GM19240 (cell line): ENCODE measurements around the gene GNA14.
"Not testable (repeated sequence)": the region's sequence is repeated elsewhere in the genome, so short reads cannot be mapped to it uniquely, and the experiment has no call there.

Experiments used
- DNase-seq: peaks from one replicate; pipeline ENCODE4 v3.0.0; 2011; ENCODE audit warnings: low spot score; ENCODE audit not compliant: insufficient read length

The GNA14 gene

DNA sequence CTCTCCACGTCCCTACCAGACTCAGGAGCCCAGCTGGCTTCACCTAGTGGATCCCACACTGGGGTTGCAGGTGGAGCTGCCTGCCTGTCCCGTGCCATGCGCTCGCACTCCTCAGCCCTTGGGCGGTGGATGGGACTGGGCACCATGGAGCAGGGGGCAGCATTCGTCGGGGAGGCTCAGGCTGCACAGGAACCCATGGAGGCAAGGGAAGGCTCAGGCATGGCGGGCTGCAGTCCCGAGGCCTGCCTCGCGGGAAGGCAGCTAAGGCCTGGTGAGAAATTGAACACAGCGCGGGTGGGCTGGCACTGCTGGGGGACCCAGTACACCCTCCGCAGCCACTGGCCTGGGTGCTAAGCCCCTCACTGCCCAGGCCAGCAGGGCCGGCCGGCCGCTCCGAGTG is 157.8 kb downstream of the GNA14 start:
- not testable (repeated sequence) for DNase-seq

DNA sequence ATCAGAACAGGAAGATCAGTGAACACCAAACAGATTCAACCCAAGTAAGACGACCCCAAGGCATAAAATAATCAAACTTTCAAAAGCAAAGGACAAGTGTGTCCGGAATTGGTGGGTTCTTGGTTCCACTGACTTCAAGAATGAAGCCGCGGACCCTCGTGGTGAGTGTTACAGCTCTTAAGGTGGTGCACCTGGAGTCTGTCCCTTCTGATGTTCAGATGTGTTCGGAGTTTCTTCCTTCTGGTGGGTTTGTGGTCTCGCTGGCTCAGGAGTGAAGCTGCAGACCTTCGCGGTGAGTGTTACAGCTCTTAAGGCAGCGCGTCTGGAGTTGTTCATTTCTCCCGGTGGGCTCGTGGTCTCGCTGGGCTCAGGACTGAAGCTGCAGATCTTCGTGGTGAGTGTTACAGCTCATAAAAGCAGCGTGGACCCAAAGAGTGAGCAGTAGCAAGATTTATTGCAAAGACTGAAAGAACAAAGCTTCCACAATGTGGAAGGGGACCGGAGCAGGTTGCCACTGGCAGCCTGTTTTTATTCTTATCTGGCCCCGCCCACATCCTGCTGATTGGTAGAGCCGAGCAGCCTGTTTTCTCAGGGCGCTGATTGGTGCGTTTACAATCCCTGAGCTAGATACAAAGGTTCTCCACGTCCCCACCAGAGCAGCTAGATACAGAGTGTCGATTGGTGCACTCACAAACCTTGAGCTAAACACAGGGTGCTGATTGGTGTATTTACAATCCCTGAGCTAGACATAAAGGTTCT is 158.5 kb downstream of the GNA14 start:
- DNase-seq, result not testable (repeated sequence)

DNA sequence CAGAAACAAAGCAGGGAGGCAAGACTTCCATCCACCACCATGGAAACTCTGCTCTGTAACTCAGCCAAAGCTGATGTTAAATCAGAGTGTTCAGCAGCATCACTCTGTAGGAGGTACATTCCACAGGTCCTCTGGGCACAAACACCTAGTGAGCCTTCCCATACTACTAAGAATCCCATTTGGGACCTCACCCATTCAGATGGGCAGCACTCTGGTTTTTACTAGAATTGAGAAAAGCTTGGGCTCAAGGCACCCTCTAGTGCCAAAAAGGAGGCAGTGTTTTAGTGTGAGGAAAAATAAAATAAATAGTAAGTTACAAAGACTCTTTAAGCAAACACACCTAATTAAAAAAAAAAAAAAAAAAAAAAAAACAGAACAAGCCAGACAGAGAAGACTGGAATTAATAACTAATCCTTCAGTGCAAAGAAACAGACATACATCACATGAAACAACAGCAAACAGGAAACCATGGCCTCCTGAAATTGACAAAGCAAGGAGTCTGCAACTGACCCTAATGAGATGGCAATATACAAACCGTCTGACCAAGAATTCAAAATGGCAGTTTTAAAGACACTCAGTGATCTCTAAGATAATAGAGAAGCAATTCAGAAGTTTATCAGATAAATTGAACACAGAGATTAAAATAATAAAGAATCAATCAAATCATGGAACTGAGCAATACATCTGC is 159.5 kb downstream of the GNA14 start:
- DNase-seq, result no peak

DNA sequence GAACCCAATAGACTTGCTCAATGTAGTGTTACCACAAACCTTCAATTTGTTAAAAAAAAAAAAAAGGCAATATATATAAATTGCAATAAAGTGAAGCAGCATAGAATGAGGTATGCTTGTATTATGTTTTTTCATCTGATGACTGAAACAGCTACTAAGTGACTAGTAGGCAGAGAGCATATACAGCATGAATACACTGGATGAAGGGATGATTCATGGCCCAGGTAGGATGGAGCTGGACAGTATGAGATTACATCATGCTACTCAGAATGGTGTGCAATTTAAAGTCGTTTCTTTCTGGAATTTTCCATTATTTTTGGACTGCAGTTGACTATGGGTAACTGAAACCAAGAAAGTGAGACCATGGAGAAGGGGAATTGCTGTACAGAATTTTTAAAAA is 161.2 kb downstream of the GNA14 start:
- DNase-seq, result no peak

DNA sequence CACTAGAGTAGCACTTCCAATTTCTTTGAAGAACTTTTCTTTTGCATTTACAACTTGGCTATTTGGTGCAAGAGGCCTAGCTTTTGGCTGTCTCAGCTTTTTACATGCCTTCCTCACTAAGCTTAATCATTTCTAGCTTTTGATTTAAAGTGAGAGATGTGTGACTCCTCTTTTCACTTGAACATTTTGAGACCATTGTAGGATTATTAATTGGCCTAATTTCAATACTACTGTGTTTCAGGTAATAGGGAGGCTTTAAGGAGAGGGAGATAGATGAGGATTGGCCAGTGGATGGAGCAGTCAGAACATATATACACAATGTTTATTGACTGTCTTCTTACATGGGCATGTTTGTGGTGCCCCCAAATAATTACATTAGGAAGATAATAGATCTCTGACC is 161.7 kb downstream of the GNA14 start:
- no peak for DNase-seq

DNA sequence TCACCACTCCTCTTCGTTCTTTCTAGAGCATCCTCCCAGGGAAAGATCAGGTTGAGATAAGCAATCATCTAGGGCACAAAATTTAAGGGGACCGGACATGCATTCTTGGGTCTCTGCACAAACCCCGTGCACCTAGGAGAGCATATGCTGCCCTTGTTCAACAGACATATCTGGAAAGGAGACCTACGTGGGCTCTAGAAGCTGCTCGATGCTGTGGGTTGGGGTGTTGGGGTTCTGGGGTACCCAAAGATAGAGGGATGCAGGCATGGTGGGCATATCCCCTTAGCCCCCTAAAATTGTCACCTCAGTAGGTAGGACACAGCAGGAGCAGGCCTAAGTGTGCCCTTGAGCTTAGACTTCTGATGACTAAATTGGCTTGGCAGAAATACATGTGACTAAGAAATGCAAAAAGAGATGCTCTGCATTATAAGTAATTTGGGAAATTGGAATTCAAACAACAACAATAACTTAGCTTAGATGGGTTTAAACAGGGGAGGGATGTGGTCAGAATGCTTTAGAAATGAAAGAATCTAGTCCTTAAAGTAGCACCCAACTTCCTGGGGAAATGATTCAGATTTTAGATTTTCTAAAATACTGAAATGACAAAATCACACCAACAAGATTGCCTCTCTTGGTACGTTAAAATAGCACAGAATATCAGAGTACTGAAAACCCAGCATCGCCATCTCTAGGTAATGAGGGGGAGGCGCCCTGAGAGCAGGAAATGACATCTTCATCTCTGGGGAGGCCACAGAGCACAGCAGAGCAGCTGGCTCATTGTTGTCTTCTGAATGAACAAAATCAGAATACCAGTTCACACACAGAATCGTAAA is 172.3 kb downstream of the GNA14 start:
- peak; percentile 9 for DNase-seq

DNA sequence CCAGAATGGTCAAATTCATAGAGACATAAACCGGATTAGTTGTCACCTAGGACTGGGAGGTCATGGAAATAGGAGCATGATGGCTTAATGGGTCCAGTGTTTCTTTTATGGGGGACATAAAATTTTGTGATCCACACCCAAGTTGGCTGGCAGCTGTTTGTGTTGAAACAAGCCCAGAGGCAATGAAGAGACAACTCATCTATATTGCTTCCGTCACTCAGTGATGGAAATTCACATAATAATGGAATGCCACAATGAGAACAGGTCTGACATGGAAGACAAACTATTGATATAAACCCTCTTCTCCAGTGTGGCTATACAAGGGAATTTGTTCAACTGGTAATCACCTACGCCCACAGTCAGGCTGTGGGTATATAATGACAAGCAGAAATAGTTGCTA is 173.2 kb downstream of the GNA14 start:
- DNase-seq, result no peak

DNA sequence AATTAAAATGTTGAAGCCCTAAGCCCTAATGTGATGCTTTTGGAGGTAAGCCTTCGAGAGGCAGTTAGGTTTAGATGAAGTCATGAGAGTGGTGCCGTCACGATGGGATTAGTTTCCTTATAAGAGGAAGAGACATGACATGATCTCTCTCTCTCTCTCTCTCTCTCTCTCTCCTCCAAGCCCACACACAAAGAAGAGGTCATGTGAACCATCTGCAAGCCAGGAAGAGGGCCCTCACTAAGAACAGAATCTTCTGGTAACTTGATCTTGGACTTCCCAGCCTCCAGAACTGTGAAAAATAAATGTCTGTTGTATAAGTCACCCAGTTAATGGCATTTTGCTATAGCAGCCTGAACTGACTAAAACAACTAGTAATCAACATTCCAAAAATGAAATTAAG is 175.5 kb downstream of the GNA14 start:
- DNase-seq, result no peak

DNA sequence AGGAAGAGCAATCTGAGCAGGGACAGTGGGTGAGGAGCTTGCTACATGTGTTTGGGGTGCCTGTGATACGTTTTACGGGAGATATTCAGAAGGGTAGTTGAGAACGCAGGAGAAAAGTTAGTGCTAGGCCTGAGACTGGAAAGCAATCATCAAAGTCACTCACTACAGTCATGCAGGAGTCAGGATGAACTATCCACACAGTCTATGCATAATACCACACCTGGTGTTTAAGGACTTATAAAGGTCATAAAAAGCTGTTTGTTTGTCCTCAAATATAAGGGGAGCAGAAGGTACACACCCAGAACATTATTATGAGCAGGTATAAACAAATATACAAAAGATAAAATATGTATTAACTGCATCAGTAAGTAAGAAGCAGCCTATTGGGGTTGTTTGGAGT is 176.6 kb downstream of the GNA14 start:
- no peak for DNase-seq

DNA sequence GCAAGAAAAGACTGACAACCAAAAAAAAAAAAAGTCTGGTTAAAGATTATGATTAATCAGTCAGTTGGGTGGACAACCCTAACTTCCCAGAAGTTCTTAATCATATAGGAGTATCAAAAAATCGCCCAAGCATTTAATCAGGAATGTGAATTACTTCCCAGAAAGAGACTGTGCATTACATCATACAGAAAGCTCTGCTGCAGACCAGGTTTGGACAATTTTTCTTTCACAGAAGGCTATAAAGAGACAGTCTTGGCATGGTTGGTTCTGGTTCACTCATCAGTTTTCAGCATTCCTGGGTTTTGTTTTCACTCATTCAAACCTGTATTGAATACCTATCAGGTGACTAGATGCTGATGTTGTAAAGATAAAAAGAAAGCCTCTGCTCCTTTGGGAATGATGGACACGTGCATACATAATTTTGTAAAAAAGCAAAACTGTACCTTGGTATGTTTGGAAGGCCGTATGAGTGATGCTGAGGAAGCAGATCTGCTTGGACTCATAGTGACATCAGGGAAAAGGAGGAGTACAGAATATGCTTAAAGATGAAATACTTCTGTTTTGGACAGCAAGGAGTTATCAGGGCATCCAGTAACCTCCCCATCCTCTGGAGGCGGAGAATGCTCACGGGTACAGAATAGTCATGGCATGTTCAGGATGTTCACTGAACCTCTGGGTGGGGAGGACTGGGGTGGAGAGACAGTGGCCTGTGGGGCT is 178.4 kb downstream of the GNA14 start:
- no peak for DNase-seq

DNA sequence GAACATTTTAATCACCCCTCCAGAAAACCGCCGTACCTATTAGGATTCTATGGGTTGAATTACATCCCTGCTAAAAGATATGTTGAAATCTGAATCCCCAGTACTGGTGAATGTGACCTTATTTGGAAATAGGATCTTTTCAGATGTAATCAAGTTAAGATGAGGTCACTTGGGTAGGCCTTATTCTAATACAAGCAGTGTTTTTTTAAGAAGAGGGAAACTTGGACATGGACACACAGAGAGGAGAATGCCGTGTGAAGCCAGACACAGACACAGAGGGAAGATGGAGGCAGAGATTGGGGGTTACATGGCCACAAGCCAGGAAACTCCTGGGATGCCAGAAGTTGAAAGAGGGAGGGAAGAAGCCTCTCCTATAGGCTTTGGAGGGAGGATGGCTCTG is 183.5 kb downstream of the GNA14 start:
- no peak for DNase-seq

DNA sequence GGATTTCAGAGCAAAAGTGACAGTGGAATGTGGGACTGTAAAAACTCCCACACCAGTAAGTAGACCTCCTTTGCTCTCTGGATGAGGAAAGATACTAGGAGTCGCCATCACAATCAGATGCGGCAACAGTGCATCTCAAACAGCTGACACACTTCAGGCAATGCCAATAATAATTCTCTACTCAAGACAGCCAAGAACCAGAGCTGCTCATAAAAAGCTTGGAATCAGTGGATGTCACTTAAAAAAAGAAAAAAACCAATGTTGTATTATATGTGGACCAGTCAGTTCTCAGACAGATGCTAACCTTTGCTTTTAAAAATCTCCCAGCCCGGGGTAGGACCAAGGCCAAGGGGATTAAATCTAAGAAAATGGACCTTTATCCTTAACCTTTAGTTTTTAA is 185.0 kb downstream of the GNA14 start:
- no peak for DNase-seq

DNA sequence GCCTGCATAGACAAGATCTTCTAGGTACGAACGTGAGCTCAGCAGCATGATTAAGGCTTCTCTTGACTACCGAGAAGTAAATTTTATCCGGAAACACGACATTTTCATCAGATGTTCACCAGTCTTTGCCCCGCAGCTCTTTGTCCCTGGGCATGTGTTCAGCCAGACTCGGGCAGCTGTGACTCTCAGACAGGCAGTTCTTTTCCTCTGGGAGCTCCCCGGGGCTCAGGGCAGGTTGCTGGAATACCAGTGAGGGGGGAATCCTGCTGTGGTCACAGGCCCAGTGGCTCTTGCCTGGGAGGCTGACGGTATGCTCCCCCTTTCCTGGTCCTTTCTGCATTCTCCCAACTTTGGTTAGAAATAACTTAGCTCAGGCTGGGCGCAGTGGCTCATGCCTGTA is 186.1 kb downstream of the GNA14 start:
- DNase-seq, result no peak

DNA sequence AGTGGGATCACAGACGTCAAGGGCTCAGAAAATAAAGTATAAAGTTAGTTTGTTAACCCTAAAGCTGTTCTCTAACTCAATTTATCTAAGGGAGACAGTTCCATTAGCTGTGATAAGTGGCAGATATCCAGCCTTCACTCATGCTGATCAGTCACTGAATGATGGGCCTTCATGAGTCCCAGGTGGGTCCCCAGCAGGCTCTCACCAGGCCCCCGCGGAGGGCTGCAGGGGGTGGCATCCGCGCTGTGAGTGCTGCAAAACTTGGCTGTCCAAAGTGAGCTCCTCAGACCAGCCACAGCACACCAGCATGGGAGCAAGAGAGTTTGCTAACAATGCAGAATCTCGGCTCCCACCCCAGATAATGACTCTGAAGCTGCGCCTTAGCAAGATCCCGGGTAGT is 187.2 kb downstream of the GNA14 start:
- DNase-seq, result no peak

DNA sequence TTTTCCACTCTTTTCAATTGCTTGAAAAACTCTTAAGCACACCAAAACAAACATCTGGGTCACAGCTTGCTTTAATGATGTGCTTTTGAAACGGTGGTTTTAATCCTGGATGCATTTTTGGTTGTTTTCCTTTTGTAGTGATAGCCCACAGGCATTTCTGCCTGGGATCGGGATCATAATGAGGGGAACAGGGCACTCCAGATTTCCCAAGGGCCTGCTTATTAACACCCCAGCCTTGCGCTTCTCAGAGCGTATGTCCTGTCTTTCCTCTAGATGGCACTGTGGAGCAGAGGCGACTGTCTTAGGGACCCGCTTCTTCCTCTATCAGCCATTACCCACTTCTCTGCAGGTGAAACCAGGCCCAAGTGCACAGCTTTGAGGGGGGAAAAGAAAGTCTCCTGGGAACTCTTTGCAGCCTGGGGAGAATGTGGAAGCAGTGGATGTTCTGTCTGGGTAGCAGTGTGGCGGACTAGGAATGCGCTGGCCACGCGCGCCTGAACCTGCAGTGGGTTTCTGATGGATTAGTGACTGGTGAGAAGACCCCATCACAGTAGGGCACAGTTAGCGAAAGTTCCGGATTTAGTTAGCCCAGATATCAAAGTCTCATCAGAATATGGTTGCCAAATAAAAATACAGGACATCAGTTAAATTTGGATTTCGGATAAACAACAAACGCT is 190.1 kb downstream of the GNA14 start:
- peak; percentile 45 for DNase-seq

DNA sequence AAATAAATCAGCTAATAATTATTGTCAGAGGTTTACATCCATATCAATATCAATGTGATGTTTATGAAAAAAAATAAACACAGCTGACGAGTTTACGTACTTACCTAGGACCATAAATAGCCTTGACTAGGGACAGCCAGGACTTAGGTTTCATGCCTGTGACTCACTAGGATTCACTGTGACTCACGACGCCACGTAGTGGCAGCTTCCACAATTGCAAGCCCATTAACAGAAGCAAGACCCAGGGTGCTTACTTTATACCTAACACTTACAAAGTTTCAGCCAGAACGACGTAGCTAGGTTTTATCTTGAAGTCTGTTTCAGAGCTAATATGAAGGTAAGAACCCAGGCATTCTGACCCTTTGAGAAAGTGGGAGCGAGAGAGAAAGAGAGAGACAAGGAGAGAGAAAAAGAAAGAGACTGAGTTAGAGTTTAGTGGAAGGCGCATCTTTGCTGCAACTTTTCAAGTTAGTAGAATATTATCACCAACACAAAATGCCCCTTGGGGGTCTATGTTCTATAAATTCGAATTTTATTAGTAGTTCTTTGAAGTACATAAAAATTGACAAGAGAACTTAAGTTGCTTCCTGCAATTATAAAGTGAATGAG is 191.2 kb downstream of the GNA14 start:
- peak; percentile 52 for DNase-seq

DNA sequence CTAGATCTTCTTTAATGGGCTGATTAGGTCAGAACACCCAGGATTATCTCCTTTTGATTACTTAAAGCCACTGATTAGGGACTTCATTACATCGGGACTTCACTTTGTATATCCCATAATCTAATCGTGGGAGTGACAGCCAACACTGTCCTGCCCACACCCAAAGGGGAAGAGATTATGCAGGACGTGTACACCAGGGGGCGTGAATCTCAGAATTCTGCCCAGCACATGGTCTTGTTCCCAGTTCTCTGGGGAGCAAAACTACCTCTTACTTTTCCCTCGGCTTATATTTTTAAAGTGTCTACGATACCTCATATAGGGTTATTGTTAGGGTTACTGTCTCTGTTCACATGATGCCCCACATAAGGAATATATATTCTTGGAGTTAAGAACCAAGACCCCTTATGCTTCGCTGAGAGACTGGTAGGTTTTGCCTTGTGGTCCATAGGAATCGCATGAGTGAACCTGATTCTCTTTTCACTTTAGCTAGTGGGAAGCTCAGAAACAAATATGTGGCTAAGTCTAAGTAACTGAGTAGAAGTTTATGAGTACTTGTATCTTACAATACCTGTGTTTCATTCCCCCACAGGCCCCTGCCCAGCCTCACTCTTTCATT is 192.7 kb downstream of the GNA14 start:
- no peak for DNase-seq

DNA sequence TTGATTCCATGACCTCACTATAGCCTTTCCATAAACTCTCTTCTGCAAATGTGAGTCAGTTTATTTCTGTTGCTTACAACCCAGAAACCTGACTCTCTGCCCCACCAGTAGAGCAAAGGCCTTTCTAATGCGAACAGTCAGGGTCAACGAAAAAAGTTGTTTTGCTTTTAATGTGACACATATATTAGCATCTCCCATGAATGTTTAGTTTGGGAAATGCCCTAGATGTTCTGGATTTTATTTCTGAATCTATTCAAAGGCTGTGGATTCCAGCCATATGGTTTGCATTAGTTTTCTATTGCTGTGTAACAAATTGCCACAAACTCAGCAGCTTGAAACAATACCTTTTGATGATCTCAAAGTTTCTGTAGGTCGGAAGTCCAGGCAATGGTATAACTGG is 193.5 kb downstream of the GNA14 start:
- DNase-seq, result no peak

DNA sequence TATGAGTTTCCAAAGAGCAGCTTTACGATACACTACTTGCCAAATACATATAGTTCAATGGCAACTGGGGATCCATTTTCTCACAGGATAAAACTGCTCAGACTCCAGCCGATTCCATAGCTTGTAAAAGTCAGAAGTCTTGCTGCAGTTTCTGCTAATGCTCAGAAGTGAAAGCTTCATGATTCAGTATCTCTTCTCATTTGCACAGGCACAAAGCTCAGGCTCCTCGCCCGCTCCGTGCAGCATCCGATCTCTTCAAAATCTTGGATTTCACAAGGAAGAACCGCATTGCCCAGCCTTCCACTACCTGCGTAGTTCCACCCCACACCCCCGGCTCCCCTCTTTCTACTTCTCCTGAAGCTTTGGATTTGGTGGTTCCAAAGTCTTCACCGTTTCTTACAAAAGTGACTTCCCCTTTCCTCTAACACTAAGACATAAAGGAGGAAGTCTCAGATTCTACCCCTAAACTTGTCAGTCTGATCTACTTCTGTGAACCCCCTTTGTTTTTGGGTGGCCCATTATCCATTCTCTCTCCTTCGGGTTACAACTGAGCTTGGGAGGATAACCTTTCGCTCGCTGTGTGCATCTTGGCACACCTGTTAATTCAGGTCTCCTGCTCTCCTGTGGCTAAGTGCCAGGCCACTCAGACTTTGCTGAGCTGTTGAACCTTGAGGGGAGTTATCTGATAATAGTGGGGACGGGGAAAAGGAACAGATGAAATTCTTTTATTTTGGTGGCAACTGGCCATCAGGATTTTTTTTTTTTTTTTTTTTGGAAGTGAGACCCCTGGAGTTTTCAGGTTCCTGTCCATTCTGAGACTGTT is 194.1 kb downstream of the GNA14 start:
- DNase-seq, result no peak
